ENCODE data around the gene HP.

Gene HP

DNA sequence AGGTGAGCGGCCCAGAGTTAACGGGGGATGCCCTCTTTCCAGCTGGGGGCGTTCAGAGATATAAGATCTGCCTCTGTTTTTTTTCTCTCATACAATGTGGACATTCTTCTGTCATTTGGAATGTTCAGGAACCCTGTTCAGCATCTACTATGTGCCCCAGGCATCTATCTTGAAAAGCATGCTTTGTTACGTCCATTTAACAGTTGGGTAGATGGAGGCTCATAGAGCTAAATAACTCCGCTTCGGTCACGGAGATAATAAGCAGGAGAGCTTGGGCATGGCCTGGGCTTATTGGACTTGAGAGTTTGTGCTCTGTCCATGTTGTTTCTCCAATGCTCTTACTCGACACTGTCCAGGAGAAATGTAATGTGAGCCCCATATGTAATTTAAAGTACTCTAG, 39.6 kb upstream of the HP start:
- no peak overlapping the region for H3K4me3 ChIP-seq (ENCODE audit: low read depth, low read length)
- TF ChIP-seq, protein P1, sequence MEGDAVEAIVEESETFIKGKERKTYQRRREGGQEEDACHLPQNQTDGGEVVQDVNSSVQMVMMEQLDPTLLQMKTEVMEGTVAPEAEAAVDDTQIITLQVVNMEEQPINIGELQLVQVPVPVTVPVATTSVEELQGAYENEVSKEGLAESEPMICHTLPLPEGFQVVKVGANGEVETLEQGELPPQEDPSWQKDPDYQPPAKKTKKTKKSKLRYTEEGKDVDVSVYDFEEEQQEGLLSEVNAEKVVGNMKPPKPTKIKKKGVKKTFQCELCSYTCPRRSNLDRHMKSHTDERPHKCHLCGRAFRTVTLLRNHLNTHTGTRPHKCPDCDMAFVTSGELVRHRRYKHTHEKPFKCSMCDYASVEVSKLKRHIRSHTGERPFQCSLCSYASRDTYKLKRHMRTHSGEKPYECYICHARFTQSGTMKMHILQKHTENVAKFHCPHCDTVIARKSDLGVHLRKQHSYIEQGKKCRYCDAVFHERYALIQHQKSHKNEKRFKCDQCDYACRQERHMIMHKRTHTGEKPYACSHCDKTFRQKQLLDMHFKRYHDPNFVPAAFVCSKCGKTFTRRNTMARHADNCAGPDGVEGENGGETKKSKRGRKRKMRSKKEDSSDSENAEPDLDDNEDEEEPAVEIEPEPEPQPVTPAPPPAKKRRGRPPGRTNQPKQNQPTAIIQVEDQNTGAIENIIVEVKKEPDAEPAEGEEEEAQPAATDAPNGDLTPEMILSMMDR (IDR thresholded peaks at IDR 0.05; ENCODE audit: borderline replicate concordance, insufficient read depth, low read depth, low read length): no peak

DNA sequence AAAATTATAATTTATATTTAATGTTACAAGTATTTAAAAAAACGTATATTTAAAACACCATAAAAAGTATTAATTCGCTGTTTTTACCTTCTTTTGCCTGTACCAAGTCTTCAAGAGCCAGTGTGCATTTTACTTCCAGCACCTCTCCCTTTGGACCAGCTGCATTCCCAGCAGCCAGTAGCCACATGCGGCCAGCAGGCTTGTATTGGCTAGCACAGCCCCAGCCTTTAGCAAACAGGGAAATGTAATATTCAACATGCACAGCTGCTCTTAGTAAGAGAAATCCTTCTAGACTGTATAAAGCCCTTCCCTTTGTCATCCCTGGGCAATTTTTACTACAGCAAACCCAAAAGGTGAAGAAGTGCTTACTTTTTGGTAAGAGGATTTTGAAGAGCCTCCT, 39.2 kb upstream of the HP start:
- TF ChIP-seq, protein P1 (IDR thresholded peaks at IDR 0.05; ENCODE audit: borderline replicate concordance, insufficient read depth, low read depth, low read length): no peak
- no peak overlapping the region for H3K4me3 ChIP-seq (ENCODE audit: low read depth, low read length)

DNA sequence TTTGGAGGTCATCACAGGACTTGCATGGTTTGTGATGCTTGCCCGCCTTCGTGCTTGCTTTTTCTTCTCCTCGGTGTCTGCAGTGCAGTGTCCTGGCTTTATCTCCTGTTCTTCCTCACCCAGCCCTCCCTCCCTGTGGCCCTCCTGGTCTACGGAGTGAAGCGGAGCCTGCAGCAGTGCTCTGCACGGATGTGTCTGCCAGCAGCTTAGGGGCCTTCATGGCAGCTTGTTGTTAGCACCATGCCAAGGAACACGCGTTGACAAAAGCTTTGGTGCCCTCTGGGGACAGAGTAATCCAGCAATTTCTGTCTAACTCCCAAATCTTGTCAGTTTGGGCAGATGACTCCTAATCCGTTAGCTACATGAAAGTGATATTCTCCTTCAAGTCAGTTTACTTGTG, 35.8 kb upstream of the HP start:
- H3K4me3 ChIP-seq (ENCODE audit: low read depth, low read length): no peak overlapping the region
- TF ChIP-seq, protein P1 (IDR thresholded peaks at IDR 0.05; ENCODE audit: borderline replicate concordance, insufficient read depth, low read depth, low read length): no peak

GRCh38 chr16:72021043-72021442, 33.3 kb upstream of the HP start:
- H3K4me3 ChIP-seq (ENCODE audit: low read depth, low read length): no peak overlapping the region

GRCh38 chr16:72022127-72022526, 32.2 kb upstream of the HP start:
- TF ChIP-seq, protein P1 (IDR thresholded peaks at IDR 0.05; ENCODE audit: borderline replicate concordance, insufficient read depth, low read depth, low read length): no peak
- no peak overlapping the region for H3K4me3 ChIP-seq (ENCODE audit: low read depth, low read length)

More at GRCh38 chr16:72021043-72021442, 33.3 kb upstream of the HP start:
- TF ChIP-seq, protein P1 (IDR thresholded peaks at IDR 0.05; ENCODE audit: borderline replicate concordance, insufficient read depth, low read depth, low read length): 0 out of 2 replicates have a peak, but pooled peaks have one; percentile 4

DNA sequence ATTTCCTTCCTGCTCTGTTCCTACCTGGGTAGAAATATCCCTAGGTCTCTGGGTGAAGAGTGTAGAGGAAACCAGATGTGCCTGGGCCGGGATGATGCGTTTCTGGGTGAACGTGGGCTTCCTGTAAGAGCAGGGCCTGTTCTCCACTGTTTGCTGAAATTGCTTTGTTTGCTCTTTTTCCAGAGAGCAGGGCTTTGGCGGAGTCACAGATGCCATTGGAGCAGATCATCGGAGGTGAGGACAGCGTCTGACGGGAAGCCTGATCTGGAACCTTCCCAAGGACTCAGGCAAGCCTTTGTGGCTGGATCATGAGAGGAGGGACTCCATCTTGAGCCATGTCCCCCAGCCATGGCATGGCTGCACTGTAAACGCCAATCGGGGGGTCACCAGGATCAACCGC, 30.3 kb upstream of the HP start:
- TF ChIP-seq, protein P1 (IDR thresholded peaks at IDR 0.05; ENCODE audit: borderline replicate concordance, insufficient read depth, low read depth, low read length): no peak
- H3K4me3 ChIP-seq (ENCODE audit: low read depth, low read length): no peak overlapping the region

GRCh38 chr16:72024862-72025382, 29.4 kb upstream of the HP start:
- TF ChIP-seq, protein P1 (IDR thresholded peaks at IDR 0.05; ENCODE audit: borderline replicate concordance, insufficient read depth, low read depth, low read length): no peak
- H3K4me3 ChIP-seq (ENCODE audit: low read depth, low read length): no peak overlapping the region

Measured in GM12875 (cell line).